Measurements from ENCODE around the gene MATCAP1. TPM values are rescaled to one million over a fixed set of nuclear protein-coding genes. Genes with fewer than 3 reads are reported as not detected.

Gene MATCAP1
- total RNA-seq, 4 donors from 2014 or later: 20.8 to 57.8 (median 42.3) TPM

- H3K4me1 ChIP-seq: peaks cover 14 to 59% (median 27%) of the 10 kb centered on the region in 4 donors
These were observed 24.8 kb downstream of the MATCAP1 start for GRCh38 chr16:67158637-67159600.

GRCh38 chr16:67157892-67158635, 25.7 kb downstream of the MATCAP1 start:
- Histone ChIP-seq H3K4me1 (peaks cover 9 to 50% (median 19%) of the 10 kb centered on the region in 4 donors), H3K27ac (peak overlapping the region in 3 of 4 donors; percentile 57 to 94 (median 57)), H3K4me3 (peak overlapping the region in 1 of 4 donors; percentile 89), H3K36me3 (no peaks in the 10 kb centered on the region), H3K9me3 (no peaks in the 10 kb centered on the region), H3K27me3 (no peaks in the 10 kb centered on the region)
- DNase-seq: no peak
- TF ChIP-seq CTCF (IDR thresholded peaks at IDR 0.05) (no peak), POLR2A (IDR thresholded peaks at IDR 0.05) (no peak)

More at GRCh38 chr16:67158637-67159600, 24.8 kb downstream of the MATCAP1 start:
- TF ChIP-seq POLR2A (IDR thresholded peaks at IDR 0.05) (peak in 1 of 2 donors; percentile 32), CTCF (IDR thresholded peaks at IDR 0.05) (no peak)
- Histone ChIP-seq H3K27ac (peak overlapping the region; percentile 89 to 95 (median 92)), H3K36me3 (no peaks in the 10 kb centered on the region), H3K27me3 (no peaks in the 10 kb centered on the region), H3K4me3 (peak overlapping the region; percentile 87 to 96 (median 91)), H3K9me3 (no peaks in the 10 kb centered on the region)
- DNase-seq: peak; percentile 76 to 93 (median 84)

GRCh38 chr16:67157106-67157748, 26.5 kb downstream of the MATCAP1 start:
- no peaks in the 10 kb centered on the region for H3K9me3 ChIP-seq
- no peak for TF ChIP-seq CTCF (IDR thresholded peaks at IDR 0.05)
- no peak for TF ChIP-seq POLR2A (IDR thresholded peaks at IDR 0.05)
- no peak for DNase-seq
- H3K36me3 ChIP-seq: no peaks in the 10 kb centered on the region
- no peaks in the 10 kb centered on the region for H3K27me3 ChIP-seq
- H3K4me3 ChIP-seq: no peak overlapping the region
- H3K4me1 ChIP-seq: peaks cover 7 to 42% (median 13%) of the 10 kb centered on the region in 4 donors
- peak overlapping the region in 2 of 4 donors; percentile 1 to 57 for H3K27ac ChIP-seq

- no peaks in the 10 kb centered on the region for H3K27me3 ChIP-seq
- H3K4me3 ChIP-seq: no peak overlapping the region
- TF ChIP-seq CTCF (IDR thresholded peaks at IDR 0.05): no peak
- TF ChIP-seq POLR2A (IDR thresholded peaks at IDR 0.05): no peak
- no peaks in the 10 kb centered on the region for H3K9me3 ChIP-seq
- peak in 2 of 3 donors; percentile 58 to 60 for DNase-seq
- H3K27ac ChIP-seq: no peak overlapping the region
- peaks cover 7 to 39% (median 13%) of the 10 kb centered on the region in 4 donors for H3K4me1 ChIP-seq
- no peaks in the 10 kb centered on the region for H3K36me3 ChIP-seq
These were observed 27.5 kb downstream of the MATCAP1 start for GRCh38 chr16:67156143-67156844.

All from Peyer's patch (tissue), 4 donors.